ENCODE data around the gene PSMF1. TPM values are rescaled to one million over a fixed set of nuclear protein-coding genes. Genes with fewer than 3 reads are reported as not detected.

PSMF1 gene
- polyA plus RNA-seq, 1 experiment: 154 TPM

GRCh38 chr20:1122388-1123315 lies 4.2 kb downstream of the PSMF1 start:
- CTCF ChIA-PET: no interaction called here
- POLR2A ChIA-PET: no interaction called here

GRCh38 chr20:1123666-1124065 lies 5.3 kb downstream of the PSMF1 start:
- no peak for DNase-seq (ENCODE audit: low read depth)
- ChIA-PET POLR2A (no interaction called here), CTCF (no interaction called here)
- TF ChIP-seq CTCF (IDR thresholded peaks at IDR 0.05; ENCODE audit: insufficient read depth, low read depth, low read length): no peak
- H3K27me3 ChIP-seq (ENCODE audit: control insufficient read depth, insufficient read depth, low read length): no peaks in the 10 kb centered on the region
- no peak overlapping the region for H3K4me3 ChIP-seq (ENCODE audit: low read depth, low read length)
- peaks cover 13% of the 10 kb centered on the region for H3K36me3 ChIP-seq (ENCODE audit: control insufficient read depth, insufficient read depth, low read length)

More at GRCh38 chr20:1122388-1123315, 4.2 kb downstream of the PSMF1 start:
- Histone ChIP-seq H3K4me3 (ENCODE audit: low read depth, low read length) (no peak overlapping the region), H3K36me3 (ENCODE audit: control insufficient read depth, insufficient read depth, low read length) (peaks cover 10% of the 10 kb centered on the region), H3K27me3 (ENCODE audit: control insufficient read depth, insufficient read depth, low read length) (no peaks in the 10 kb centered on the region)
- no peak for TF ChIP-seq CTCF (IDR thresholded peaks at IDR 0.05; ENCODE audit: insufficient read depth, low read depth, low read length)
- DNase-seq (ENCODE audit: low read depth): peak; percentile 14

- ChIA-PET CTCF (interaction anchor here (0.7 to 1.1 kb wide), 2 partner anchors 14 to 196 kb away, joined by 3 to 4 read pairs; no protein-coding TSS in a partner anchor), POLR2A (no interaction called here)
- peaks cover 14% of the 10 kb centered on the region for H3K36me3 ChIP-seq (ENCODE audit: control insufficient read depth, insufficient read depth, low read length)
- H3K27me3 ChIP-seq (ENCODE audit: control insufficient read depth, insufficient read depth, low read length): no peaks in the 10 kb centered on the region
- no peak for DNase-seq (ENCODE audit: low read depth)
- H3K4me3 ChIP-seq (ENCODE audit: low read depth, low read length): no peak overlapping the region
- no peak for TF ChIP-seq CTCF (IDR thresholded peaks at IDR 0.05; ENCODE audit: insufficient read depth, low read depth, low read length)
These were observed 6.0 kb downstream of the PSMF1 start for GRCh38 chr20:1124421-1124820.

- ChIA-PET CTCF (interaction anchor here (0.5 to 1.1 kb wide), 2 partner anchors 15 to 309 kb away, joined by 3 read pairs; no protein-coding TSS in a partner anchor), POLR2A (no interaction called here)
- no peak for DNase-seq (ENCODE audit: low read depth)
- no peak for TF ChIP-seq CTCF (IDR thresholded peaks at IDR 0.05; ENCODE audit: insufficient read depth, low read depth, low read length)
- Histone ChIP-seq H3K4me3 (ENCODE audit: low read depth, low read length) (no peak overlapping the region), H3K27me3 (ENCODE audit: control insufficient read depth, insufficient read depth, low read length) (no peaks in the 10 kb centered on the region), H3K36me3 (ENCODE audit: control insufficient read depth, insufficient read depth, low read length) (peaks cover 14% of the 10 kb centered on the region)
These were observed 6.9 kb downstream of the PSMF1 start for GRCh38 chr20:1125277-1125676.

- TF ChIP-seq CTCF (IDR thresholded peaks at IDR 0.05; ENCODE audit: insufficient read depth, low read depth, low read length): no peak
- no peaks in the 10 kb centered on the region for H3K27me3 ChIP-seq (ENCODE audit: control insufficient read depth, insufficient read depth, low read length)
- ChIA-PET CTCF (no interaction called here), POLR2A (no interaction called here)
- H3K36me3 ChIP-seq (ENCODE audit: control insufficient read depth, insufficient read depth, low read length): peaks cover 19% of the 10 kb centered on the region
- no peak overlapping the region for H3K4me3 ChIP-seq (ENCODE audit: low read depth, low read length)
- DNase-seq (ENCODE audit: low read depth): no peak
These were observed 9.4 kb downstream of the PSMF1 start for GRCh38 chr20:1127840-1128239.
